IPS DF 4.7 (cell line): Measurements from ENCODE around the gene PLEKHJ1.

ENCODE experiments used
- DNase-seq: peaks from one replicate; pipeline ENCODE4 v3.0.0-alpha.2; 2013; ENCODE audit warnings: low spot score; ENCODE audit errors: extremely low read depth

The PLEKHJ1 gene

GRCh38 chr19:2235381-2236063 lies 607 bp downstream of the PLEKHJ1 start:
- DNase-seq, result no peak

- DNase-seq, result no peak
These were observed 1.1 kb downstream of the PLEKHJ1 start for GRCh38 chr19:2234996-2235380.

- DNase-seq, result no peak
These were observed 2.4 kb downstream of the PLEKHJ1 start for GRCh38 chr19:2233601-2234280.

DNA sequence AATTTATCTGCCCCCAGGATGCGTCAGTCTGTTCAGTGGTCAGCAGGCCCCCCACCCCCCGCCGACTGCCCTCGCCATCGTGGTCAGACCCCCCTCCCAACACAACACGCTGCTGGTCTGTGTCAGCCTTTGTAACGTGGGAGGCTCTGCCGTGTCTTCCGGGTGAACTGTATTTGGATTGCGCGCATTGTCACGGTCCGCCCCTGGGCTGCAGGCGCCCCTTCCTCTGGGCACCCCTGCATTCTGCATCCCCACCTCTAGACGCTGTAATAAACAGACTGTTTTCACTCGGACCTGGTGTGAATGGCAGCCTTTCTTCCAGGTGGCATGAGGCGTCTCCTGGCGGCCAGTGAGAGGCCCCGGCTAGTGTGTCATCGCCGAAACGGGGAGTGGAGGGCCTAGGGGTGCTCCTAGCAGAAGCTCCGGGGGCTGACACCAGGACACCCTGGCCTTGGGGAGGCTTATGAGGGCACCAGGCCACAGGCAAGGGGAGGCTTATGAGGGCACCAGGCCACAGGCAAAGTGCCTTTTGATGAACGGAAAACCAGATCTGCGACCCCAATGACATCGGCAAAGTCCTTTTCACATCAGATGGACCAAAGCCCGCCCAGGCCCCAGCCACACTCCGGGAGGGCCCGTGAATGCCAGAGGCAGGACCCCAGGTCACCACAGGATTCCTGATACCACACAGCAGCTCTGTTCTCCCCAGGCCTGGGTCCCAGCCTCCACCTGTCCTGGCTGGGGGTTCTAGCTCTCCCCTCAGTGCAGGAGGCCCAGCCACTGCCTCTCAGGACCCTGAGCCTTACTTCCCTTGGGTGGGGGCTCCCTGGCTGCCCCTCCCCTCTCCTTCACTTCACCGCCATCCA lies 3.6 kb downstream of the PLEKHJ1 start:
- DNase-seq, result no peak

DNA sequence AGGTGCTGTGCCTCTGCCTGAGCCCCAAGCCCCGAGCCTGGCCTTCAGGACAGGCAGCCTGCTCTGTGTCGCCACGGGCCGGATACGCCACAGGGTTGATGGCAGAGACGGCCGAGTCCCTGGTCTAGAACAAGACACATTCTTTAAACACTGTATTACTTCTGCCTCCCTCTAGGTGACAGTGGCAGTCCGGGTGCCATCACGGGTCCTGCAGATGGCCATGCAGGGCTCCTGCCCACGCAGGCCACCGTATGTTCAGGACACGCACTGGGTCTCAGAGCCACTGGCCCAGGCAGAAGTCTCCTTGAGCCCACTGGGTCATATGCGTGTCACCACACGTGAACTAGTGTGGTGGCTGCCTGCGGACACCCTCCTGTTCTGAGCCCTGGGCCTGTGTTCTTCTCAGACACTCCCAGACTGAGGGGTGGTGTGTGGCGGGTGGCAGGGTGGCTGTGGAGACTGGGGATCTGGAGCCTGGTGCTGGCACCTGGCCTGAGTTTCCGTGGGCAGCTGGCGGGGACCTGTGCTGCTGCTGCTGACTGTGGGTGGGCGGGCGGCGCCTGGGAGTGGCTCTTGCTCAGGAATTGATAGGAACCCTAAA lies 4.4 kb downstream of the PLEKHJ1 start:
- no peak for DNase-seq

- no peak for DNase-seq
These were observed 5.2 kb downstream of the PLEKHJ1 start for GRCh38 chr19:2230807-2231533.

DNA sequence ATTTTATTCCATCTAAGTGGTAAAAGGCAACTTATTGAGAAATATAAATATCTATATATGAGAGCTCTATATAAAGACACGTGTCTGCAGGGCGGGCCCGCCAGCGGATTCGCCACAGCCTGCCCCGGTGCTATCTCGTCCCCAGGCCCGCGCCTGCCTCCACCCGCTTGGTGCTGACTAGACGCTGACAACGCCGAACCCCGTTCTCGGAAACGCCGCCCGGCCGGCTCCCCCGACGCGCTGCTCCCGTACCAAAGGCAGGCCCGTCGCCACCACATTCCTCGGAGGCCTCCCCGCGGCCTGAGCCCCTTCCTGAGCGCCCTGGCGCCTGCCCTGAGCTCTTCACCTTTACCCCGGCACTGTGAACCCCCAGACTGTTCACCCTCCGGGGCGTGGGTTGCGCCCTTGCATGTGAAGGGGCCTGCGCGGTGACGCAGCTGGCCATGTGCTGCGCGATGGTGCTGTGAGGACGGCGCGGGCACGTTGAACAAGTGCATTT lies 6.0 kb downstream of the PLEKHJ1 start:
- no peak for DNase-seq

DNA sequence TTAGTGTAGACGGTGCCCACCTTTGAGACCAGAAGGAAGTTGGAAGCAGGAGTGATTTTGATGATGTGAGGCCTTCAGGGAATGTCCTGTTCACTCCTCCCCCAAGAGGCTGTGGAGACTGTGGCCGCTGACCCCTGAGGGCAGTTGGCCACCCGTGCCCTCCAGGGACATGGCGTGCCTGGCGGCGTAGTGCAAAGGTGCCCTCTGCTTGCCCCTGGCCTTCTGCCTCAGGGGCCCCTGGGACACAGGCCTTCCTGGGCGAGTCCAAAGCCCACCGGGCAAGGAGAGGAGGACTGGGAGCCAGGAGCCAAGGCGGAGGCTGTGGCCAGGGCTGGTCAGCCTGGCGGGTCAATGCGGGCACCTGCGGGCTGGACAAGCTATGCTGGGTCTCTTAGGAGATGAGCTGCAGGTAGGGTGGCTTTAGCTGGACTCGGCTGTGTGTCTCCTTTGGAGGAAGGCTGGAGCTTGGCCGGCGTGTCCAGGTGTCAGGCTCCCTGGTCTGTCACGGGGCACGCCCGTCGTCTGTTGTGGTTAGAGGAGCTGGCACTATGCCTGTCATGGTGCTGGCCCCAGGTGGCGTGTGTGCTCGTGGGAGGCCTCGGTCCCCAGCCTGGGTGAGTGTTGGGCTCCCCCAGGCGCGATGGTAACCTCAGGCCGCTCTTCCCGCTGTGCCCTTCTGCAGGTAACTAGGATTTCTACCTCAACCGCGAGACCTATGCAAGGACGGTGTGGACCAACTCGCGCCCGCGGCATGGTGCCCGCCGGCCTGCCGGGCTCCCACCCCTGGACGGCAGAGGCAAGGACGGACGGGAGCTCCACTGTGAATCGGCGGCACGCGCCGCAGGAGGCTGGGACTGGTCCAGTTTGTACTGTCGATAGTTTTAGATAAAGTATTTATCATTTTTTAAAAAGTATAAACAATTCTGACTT lies 6.8 kb downstream of the PLEKHJ1 start:
- DNase-seq, result no peak

- no peak for DNase-seq
These were observed 7.7 kb downstream of the PLEKHJ1 start for GRCh38 chr19:2228157-2229030.

DNA sequence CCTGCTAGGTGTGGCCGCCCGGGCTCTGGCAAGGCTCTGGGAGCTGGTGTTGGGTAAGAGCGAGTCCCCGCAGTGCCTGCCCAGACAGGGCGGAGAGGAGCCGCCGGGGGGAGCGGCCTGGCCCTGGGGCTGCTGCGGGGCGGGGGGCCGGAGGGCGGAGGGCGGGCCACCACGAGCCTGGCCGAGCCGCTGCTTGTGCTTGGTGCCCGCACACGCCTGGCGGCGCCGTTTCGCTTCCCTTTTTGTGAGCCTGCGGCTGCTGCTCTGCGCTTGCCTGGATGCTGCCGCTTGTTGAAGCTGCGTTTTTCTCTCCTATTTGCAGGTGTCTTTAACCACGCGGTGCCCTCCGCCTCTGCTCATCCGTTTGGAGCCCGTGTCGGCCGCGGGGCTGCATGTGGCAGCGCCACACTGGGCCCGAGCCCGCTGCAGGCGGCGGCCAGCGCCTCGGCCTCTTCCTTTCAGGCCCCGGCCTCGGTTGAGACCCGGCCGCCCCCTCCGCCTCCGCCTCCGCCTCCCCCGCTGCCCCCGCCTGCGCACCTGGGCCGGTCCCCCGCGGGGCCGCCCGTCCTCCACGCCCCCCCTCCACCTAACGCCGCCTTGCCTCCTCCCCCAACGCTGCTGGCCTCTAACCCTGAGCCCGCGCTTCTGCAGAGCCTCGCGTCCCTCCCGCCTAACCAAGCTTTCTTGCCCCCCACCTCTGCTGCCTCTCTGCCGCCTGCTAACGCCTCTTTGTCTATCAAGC lies 8.5 kb downstream of the PLEKHJ1 start:
- no peak for DNase-seq

GRCh38 chr19:2226840-2227360 lies 9.2 kb downstream of the PLEKHJ1 start:
- no peak for DNase-seq

DNA sequence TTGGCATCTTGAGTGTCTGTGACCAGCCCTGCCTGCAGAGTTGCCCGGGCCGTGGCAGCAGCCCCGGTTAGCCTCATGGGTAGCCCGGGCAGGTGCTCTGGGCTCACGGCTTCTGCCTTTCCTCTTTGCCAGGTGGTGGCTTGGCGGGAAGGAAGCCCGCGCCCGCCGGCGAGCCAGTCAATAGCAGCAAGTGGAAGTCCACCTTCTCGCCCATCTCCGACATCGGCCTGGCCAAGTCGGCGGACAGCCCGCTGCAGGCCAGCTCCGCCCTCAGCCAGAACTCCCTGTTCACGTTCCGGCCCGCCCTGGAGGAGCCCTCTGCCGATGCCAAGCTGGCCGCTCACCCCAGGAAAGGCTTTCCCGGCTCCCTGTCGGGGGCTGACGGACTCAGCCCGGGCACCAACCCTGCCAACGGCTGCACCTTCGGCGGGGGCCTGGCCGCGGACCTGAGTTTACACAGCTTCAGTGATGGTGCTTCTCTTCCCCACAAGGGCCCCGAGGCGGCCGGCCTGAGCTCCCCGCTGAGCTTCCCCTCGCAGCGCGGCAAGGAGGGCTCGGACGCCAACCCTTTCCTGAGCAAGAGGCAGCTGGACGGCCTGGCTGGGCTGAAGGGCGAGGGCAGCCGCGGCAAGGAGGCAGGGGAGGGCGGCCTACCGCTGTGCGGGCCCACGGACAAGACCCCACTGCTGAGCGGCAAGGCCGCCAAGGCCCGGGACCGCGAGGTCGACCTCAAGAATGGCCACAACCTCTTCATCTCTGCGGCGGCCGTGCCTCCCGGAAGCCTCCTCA lies 9.9 kb downstream of the PLEKHJ1 start:
- DNase-seq, result no peak

DNA sequence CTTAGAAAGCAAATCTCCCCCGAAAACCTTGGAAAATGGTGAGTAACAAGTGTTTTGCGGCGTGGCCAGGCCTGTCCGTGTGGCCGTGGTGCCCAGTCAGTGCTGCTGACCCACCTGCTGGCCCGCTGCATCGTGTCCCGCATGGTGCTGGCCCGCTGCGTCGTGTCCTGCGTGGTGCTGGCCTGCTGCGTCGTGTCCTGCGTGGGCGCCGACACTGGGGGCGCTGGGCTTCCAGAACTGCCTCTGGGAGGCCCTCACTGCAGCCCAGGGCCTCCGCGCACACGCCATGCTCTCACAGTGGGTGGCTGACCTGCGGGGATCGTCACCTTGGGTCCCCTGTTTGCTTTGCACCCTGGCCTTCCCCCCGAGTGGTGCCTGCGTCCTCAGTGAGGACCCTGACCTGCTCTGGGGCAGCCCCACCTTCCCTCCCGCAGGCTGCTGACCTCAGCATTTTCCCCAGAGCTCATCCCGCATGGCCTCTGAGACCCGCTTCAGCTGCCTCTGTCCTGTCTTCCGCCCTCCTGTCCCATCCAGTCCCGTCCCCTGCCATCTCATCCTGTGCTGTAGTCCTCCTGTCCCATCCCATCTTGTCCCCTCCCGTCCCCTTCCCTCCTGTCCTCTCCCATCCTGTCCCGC lies 10.6 kb downstream of the PLEKHJ1 start:
- no peak for DNase-seq

DNA sequence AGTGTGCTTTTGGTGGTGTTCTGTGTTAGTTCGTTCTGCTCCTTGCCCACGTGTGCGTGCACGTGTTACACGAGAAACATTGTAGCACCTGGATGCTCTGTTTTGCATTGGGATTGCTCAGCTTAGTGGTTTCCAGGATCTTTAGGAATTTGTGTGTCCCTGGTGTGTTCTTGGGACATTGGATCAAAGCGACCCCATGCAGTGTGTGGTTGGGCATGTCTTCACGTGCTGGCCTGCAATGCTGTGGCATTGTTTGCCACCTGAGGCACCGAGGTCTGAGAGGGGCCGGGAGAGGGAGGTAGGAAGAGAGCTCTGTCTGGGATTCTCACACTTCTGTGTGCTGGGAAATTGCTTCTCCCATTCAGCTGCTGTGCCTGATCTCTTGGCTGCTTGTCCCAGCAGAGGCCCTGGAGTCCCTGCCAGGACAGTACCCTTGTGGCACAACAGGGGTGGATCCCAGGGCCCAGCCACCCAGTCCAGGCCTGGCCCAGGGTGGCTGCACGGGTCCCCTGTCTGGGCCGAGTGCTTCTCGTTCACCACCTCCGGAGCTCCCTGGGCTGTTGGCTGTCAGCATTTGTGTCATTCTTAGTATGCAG lies 11.3 kb downstream of the PLEKHJ1 start:
- no peak for DNase-seq

DNA sequence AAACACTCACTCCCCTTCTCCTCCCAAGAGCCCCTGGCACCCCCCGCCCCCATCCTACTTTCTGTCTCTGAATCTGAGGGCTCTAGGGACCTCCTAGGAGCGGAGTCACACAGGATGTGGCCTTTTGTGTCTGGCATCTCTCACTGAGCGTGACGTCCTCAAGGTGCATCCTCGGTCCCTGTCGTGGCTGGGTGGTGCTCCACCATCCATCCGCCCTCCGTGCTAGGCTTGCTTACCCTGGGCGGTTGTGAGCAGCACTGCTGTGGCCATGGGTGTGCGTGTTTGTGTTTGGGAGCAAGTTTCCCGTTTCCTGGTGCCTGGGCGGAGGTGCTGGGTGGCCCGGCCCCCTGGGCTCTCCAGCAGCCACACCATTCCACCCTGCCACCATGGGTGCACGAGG lies 12.2 kb downstream of the PLEKHJ1 start:
- DNase-seq, result no peak

- no peak for DNase-seq
These were observed 12.7 kb downstream of the PLEKHJ1 start for GRCh38 chr19:2223391-2223790.
